ENCODE measurements around the gene MMRN2.
"Not testable (repeated sequence)": the region's sequence is repeated elsewhere in the genome, so short reads cannot be mapped to it uniquely, and the experiment has no call there.

Gene MMRN2

GRCh38 chr10:86944471-86944870 is 12.9 kb downstream of the MMRN2 start:
- no peak overlapping the region for H3K4me3 ChIP-seq (ENCODE audit: low read depth, low read length)
- TF ChIP-seq CTCF (IDR thresholded peaks at IDR 0.05; ENCODE audit: low read depth, low read length): no peak

- TF ChIP-seq CTCF (IDR thresholded peaks at IDR 0.05; ENCODE audit: low read depth, low read length): no peak
Observed at GRCh38 chr10:86944031-86944419, 13.4 kb downstream of the MMRN2 start.

GRCh38 chr10:86943316-86944030 is 13.9 kb downstream of the MMRN2 start:
- no peak for TF ChIP-seq CTCF (IDR thresholded peaks at IDR 0.05; ENCODE audit: low read depth, low read length)
- no peak overlapping the region for H3K4me3 ChIP-seq (ENCODE audit: low read depth, low read length)

More at GRCh38 chr10:86944031-86944419, 13.4 kb downstream of the MMRN2 start:
- no peak overlapping the region for H3K4me3 ChIP-seq (ENCODE audit: low read depth, low read length)

GRCh38 chr10:86942441-86943315 is 14.7 kb downstream of the MMRN2 start:
- TF ChIP-seq CTCF (IDR thresholded peaks at IDR 0.05; ENCODE audit: low read depth, low read length): no peak
- H3K4me3 ChIP-seq (ENCODE audit: low read depth, low read length): no peak overlapping the region

GRCh38 chr10:86941991-86942421 is 15.4 kb downstream of the MMRN2 start:
- no peak overlapping the region for H3K4me3 ChIP-seq (ENCODE audit: low read depth, low read length)
- no peak for TF ChIP-seq CTCF (IDR thresholded peaks at IDR 0.05; ENCODE audit: low read depth, low read length)

GRCh38 chr10:86941426-86941825 is 16.0 kb downstream of the MMRN2 start:
- no peak for TF ChIP-seq CTCF (IDR thresholded peaks at IDR 0.05; ENCODE audit: low read depth, low read length)
- H3K4me3 ChIP-seq (ENCODE audit: low read depth, low read length): no peak overlapping the region

GRCh38 chr10:86940677-86941076 is 16.7 kb downstream of the MMRN2 start:
- no peak for TF ChIP-seq CTCF (IDR thresholded peaks at IDR 0.05; ENCODE audit: low read depth, low read length)
- no peak overlapping the region for H3K4me3 ChIP-seq (ENCODE audit: low read depth, low read length)

GRCh38 chr10:86940076-86940475 is 17.3 kb downstream of the MMRN2 start:
- not testable (repeated sequence) for H3K4me3 ChIP-seq (ENCODE audit: low read depth, low read length)

Measured in WI38 (cell line).